ENCODE measurements around the gene PIWIL1. TPM values are rescaled to one million over a fixed set of nuclear protein-coding genes. Genes with fewer than 3 reads are reported as not detected.

The PIWIL1 gene
- total RNA-seq, 2 donors from 2014 or later: not detected

DNA sequence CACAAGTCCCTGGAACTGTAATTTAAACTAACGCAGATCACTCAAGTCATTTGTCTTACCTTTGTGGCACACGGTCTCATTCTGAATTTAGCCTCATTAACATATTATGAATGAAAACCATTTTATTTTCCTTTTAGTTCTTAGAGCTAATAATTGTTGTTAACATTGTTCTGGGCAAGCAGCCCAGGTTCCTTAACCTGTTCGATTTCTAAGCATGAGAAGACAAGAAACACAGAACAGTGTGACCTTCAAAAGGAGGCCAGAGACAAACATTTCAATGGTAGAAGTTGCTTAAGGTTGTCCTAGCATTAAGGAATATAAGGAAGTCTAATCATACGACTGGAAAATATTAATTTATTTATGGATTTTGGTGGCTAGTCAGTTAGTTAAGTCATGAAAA, 35.2 kb downstream of the PIWIL1 start:
- Histone ChIP-seq H3K9me3 (no peaks in the 10 kb centered on the region), H3K27me3 (no peaks in the 10 kb centered on the region), H3K4me3 (no peak overlapping the region), H3K27ac (no peak overlapping the region), H3K36me3 (no peaks in the 10 kb centered on the region), H3K9ac (ENCODE audit: low read depth in 2 of 2, low read length in 2 of 2) (no peak overlapping the region), H3K4me1 (no peaks in the 10 kb centered on the region)
- intact Hi-C loops (cut with DNase I): no loop called here
- TF ChIP-seq, protein P1, sequence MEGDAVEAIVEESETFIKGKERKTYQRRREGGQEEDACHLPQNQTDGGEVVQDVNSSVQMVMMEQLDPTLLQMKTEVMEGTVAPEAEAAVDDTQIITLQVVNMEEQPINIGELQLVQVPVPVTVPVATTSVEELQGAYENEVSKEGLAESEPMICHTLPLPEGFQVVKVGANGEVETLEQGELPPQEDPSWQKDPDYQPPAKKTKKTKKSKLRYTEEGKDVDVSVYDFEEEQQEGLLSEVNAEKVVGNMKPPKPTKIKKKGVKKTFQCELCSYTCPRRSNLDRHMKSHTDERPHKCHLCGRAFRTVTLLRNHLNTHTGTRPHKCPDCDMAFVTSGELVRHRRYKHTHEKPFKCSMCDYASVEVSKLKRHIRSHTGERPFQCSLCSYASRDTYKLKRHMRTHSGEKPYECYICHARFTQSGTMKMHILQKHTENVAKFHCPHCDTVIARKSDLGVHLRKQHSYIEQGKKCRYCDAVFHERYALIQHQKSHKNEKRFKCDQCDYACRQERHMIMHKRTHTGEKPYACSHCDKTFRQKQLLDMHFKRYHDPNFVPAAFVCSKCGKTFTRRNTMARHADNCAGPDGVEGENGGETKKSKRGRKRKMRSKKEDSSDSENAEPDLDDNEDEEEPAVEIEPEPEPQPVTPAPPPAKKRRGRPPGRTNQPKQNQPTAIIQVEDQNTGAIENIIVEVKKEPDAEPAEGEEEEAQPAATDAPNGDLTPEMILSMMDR (IDR thresholded peaks at IDR 0.05): no peak
- DNase-seq: no peak

DNA sequence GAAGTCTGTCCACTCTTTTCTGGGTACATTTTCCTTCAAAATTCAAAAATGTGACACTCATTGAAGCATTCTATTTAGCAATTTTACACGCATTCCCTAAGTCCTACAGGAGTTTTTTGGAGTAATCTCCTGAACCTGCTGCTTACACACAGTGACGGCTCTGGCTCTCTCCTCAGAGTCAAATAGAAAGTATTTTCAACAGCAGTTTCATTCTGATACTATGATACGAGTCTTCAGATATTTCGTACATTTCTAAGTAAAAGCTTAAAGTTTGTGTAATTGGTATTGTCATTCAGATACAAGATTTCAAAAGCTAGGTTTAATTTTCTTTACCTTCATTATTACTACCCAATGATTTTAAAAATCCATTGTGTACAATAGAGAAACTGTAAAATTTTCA, 36.4 kb downstream of the PIWIL1 start:
- TF ChIP-seq, protein P1 (IDR thresholded peaks at IDR 0.05): no peak
- no peaks in the 10 kb centered on the region for H3K27me3 ChIP-seq
- H3K36me3 ChIP-seq: no peaks in the 10 kb centered on the region
- no peak for DNase-seq
- no peak overlapping the region for H3K4me3 ChIP-seq
- H3K4me1 ChIP-seq: no peaks in the 10 kb centered on the region
- H3K27ac ChIP-seq: no peak overlapping the region
- H3K9ac ChIP-seq (ENCODE audit: low read depth in 2 of 2, low read length in 2 of 2): no peak overlapping the region
- no peaks in the 10 kb centered on the region for H3K9me3 ChIP-seq
- intact Hi-C loops (cut with DNase I): no loop called here

DNA sequence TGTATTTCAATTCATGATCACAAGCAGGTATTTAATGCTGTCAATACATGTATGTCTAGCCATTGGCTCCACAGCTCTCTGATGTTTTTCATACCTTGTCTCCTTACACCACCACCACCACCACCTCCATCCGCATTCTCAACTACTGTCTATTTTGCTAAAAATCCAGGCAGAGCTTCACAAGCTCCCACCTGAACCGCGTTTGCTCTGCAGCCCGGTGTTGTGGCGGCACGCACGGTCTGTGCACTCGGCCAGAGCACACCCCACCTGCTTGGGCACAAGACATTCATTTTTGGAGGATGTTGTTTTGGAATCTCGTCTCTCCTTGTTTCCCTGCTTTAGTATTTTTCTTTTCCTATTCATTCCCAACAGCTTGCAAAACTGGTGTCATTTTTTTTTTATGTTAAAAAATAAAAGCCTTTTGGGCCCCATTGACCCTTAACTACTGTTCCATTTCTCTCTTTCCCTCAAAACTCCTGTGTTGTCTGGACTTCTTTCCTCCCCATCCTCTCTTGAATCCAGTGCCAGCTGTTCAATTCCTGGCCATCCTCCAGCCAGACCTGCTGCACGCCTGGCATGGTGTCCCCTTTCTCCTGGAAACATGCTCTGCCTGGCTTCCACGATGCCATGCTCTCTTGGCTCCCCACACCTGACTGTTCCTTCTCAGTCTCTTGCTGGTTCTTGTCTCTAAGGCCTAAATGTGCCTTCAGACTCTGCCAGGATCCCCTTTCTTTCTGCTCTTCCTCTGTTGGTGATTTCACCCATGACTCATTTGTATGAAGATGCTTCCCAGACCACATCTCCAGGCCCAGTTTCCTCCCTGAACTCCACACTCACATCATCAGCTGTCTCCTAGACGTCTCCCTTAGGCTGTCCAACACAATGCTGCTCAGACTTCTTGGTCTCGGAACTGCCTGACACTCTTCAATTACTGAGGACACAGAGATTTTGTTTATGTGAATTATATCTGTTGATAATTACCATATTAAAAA, 37.9 kb downstream of the PIWIL1 start:
- intact Hi-C loops (cut with DNase I): no loop called here
- Histone ChIP-seq H3K9ac (ENCODE audit: low read depth in 2 of 2, low read length in 2 of 2) (no peak overlapping the region), H3K9me3 (no peaks in the 10 kb centered on the region), H3K4me3 (no peak overlapping the region), H3K4me1 (no peaks in the 10 kb centered on the region), H3K36me3 (no peaks in the 10 kb centered on the region), H3K27ac (no peak overlapping the region), H3K27me3 (no peaks in the 10 kb centered on the region)
- TF ChIP-seq, protein P1 (IDR thresholded peaks at IDR 0.05): no peak
- DNase-seq: no peak

DNA sequence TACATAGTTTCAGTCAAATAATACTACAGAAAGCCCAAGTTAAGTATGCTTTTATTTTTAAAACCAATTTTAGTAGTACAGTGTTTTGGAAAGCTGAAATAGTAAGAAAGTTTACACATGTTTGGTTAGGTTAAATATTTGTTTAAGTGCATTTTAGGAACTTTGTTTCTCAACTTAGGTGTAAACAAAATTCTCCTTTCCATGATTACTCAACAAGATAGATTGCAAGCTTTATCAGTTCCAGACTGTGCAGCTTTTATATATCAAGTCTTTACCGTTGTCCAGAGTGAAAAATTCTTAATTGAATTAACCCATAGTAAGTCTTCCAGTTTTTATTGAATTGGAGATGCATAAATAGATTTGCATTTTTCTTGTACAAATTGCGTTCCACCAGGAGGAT, 45.1 kb downstream of the PIWIL1 start:
- H3K9ac ChIP-seq (ENCODE audit: low read depth in 2 of 2, low read length in 2 of 2): no peak overlapping the region
- TF ChIP-seq, protein P1 (IDR thresholded peaks at IDR 0.05): no peak
- H3K9me3 ChIP-seq: no peaks in the 10 kb centered on the region
- no peak overlapping the region for H3K4me3 ChIP-seq
- H3K27ac ChIP-seq: no peak overlapping the region
- DNase-seq: no peak
- intact Hi-C loops (cut with DNase I): no loop called here
- H3K36me3 ChIP-seq: no peaks in the 10 kb centered on the region
- no peaks in the 10 kb centered on the region for H3K27me3 ChIP-seq
- no peaks in the 10 kb centered on the region for H3K4me1 ChIP-seq

DNA sequence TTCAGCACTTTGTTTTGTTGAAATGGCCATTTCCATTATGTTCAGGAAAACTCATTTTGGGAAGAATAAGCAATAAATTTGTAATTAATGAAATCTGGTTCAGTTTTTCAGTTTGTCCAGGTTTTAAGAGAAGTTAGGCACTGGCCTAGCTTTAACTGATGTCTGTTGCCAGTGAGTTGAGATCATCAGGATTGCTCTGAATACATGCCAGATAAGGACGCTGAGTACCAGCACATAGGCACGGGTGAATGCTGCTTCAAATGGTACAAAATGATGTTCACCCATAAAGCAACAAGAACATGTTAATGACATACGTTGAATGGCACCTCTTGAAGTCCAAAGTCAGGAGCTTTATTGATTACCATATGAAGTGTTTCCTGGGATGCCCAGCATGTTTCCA, 46.5 kb downstream of the PIWIL1 start:
- no peaks in the 10 kb centered on the region for H3K4me1 ChIP-seq
- intact Hi-C loops (cut with DNase I): no loop called here
- TF ChIP-seq, protein P1 (IDR thresholded peaks at IDR 0.05): no peak

More for the DNA sequence above, 46.5 kb downstream of the PIWIL1 start:
- Histone ChIP-seq H3K36me3 (no peaks in the 10 kb centered on the region), H3K27ac (no peak overlapping the region), H3K9me3 (no peaks in the 10 kb centered on the region), H3K4me3 (no peak overlapping the region), H3K9ac (ENCODE audit: low read depth in 2 of 2, low read length in 2 of 2) (no peak overlapping the region), H3K27me3 (no peaks in the 10 kb centered on the region)
- no peak for DNase-seq

Measured in colonic mucosa (tissue), 4 donors.